ENCODE data around the gene FRMPD2. TPM values are rescaled to one million over a fixed set of nuclear protein-coding genes. Genes with fewer than 3 reads are reported as not detected.

The FRMPD2 gene
- total RNA-seq, 1 donor from 2014 or later: not detected

DNA sequence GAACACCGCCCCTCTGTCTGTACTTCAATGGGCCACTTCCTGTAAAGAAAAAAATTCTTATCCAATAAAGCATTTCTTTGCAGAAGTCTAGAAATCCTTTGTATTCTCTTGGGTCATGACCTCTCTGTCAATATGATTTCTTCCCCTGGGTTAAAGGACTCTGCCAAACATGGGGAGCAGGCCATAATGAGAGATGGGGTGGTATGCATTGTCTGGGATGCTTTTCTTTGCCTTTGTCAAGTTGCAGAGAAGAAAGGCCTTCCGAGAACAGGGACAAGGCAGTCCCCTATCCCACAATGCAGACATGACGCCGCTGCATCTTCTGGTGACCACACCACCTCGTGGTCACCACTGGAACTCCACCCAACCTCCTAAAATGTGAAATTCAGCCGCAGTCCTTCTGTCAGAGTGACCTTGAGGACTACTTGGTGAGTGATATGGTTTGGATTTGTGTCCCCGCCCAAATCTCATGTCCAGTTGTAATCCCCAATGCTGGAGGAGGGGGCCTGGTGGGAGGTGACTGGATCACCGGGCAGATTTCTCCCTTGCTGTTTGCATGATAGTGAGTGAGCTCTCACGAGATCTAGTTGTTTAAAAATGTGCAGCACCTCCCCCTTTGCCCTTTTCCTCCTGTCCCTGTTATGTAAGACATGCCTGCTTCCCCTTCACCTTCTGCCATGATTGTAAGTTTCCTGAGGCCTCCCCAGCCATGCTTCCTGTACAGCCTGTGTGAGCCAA, 15.2 kb upstream of the FRMPD2 start:
- Histone ChIP-seq H3K4me3 (no peak overlapping the region), H3K27ac (no peak overlapping the region), H3K4me1 (no peaks in the 10 kb centered on the region), H3K36me3 (no peaks in the 10 kb centered on the region), H3K27me3 (no peaks in the 10 kb centered on the region), H3K9me3 (no peaks in the 10 kb centered on the region)
- no peak for DNase-seq (ENCODE audit: low spot score in 2 of 2)
- intact Hi-C loops (cut with DNase I): no loop called here
- TF ChIP-seq, protein P1, sequence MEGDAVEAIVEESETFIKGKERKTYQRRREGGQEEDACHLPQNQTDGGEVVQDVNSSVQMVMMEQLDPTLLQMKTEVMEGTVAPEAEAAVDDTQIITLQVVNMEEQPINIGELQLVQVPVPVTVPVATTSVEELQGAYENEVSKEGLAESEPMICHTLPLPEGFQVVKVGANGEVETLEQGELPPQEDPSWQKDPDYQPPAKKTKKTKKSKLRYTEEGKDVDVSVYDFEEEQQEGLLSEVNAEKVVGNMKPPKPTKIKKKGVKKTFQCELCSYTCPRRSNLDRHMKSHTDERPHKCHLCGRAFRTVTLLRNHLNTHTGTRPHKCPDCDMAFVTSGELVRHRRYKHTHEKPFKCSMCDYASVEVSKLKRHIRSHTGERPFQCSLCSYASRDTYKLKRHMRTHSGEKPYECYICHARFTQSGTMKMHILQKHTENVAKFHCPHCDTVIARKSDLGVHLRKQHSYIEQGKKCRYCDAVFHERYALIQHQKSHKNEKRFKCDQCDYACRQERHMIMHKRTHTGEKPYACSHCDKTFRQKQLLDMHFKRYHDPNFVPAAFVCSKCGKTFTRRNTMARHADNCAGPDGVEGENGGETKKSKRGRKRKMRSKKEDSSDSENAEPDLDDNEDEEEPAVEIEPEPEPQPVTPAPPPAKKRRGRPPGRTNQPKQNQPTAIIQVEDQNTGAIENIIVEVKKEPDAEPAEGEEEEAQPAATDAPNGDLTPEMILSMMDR (IDR thresholded peaks at IDR 0.05): peak; percentile 33 to 69 (median 49)

- no peak overlapping the region for H3K27ac ChIP-seq
- no peaks in the 10 kb centered on the region for H3K36me3 ChIP-seq
- intact Hi-C loops (cut with DNase I): no loop called here
- H3K9me3 ChIP-seq: no peaks in the 10 kb centered on the region
- H3K4me1 ChIP-seq: no peaks in the 10 kb centered on the region
- no peak overlapping the region for H3K4me3 ChIP-seq
- H3K27me3 ChIP-seq: no peaks in the 10 kb centered on the region
- TF ChIP-seq, protein P1 (IDR thresholded peaks at IDR 0.05): no peak
- DNase-seq (ENCODE audit: low spot score in 2 of 2): no peak
Measured at GRCh38 chr10:48288661-48289060, 14.2 kb upstream of the FRMPD2 start.

GRCh38 chr10:48287417-48288391, 13.2 kb upstream of the FRMPD2 start:
- TF ChIP-seq, protein P1 (IDR thresholded peaks at IDR 0.05): no peak
- Histone ChIP-seq H3K36me3 (no peaks in the 10 kb centered on the region), H3K4me1 (no peaks in the 10 kb centered on the region), H3K27ac (no peak overlapping the region), H3K4me3 (no peak overlapping the region), H3K27me3 (no peaks in the 10 kb centered on the region), H3K9me3 (no peaks in the 10 kb centered on the region)
- intact Hi-C loops (cut with DNase I): no loop called here
- DNase-seq (ENCODE audit: low spot score in 2 of 2): no peak

DNA sequence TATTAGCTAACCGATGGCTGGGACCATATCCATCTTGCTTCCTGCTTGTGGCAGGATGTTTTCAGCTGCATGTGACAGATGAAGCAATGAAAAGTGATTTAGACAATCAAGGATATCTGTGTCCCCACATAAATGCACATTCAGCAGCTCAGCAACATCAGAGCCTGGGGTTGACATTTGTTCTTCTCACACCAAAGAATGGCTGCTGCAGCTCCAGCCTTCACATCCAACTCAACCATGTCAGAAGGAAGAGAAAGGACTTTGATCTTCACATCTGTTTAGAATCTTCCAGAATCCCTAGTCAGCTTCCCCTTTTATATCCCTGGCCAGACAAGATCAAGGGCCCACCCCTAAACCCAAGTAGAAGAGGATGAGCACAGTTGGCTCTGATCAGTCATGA, 11.9 kb upstream of the FRMPD2 start:
- TF ChIP-seq, protein P1 (IDR thresholded peaks at IDR 0.05): no peak
- H3K36me3 ChIP-seq: no peaks in the 10 kb centered on the region
- intact Hi-C loops (cut with DNase I): no loop called here
- DNase-seq (ENCODE audit: low spot score in 2 of 2): no peak
- no peaks in the 10 kb centered on the region for H3K4me1 ChIP-seq
- no peaks in the 10 kb centered on the region for H3K27me3 ChIP-seq
- no peak overlapping the region for H3K27ac ChIP-seq
- H3K9me3 ChIP-seq: peaks cover 0 to 3% of the 10 kb centered on the region in 2 donors
- H3K4me3 ChIP-seq: no peak overlapping the region

DNA sequence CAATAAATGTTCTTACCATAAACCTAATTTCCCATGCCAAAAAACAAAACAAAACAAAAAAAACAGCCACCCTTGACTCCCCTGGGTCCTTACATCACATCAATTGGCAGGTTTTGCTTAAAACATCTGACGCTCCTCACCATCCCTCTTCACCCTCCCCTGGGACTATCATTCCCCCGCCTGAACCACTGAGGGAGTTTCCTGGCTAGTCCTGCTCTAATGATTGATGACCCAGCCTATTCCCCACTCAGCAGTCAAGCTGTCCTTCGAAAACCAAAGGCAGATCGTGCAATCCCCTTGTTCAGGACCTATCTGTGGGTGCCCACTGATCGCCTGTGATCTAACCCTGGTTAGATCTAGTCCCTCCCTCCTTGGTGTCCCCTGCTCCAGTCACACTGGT, 11.2 kb upstream of the FRMPD2 start:
- no peak for DNase-seq (ENCODE audit: low spot score in 2 of 2)
- Histone ChIP-seq H3K27ac (no peak overlapping the region), H3K9me3 (peaks cover 0 to 3% of the 10 kb centered on the region in 2 donors), H3K36me3 (no peaks in the 10 kb centered on the region), H3K4me3 (no peak overlapping the region), H3K4me1 (no peaks in the 10 kb centered on the region), H3K27me3 (no peaks in the 10 kb centered on the region)
- intact Hi-C loops (cut with DNase I): no loop called here
- TF ChIP-seq, protein P1 (IDR thresholded peaks at IDR 0.05): no peak

Data from ascending aorta (tissue), 2 donors.